ENCODE measurements around the gene LCLAT1.
"Not testable (repeated sequence)": the region's sequence is repeated elsewhere in the genome, so short reads cannot be mapped to it uniquely, and the experiment has no call there.

Gene LCLAT1

GRCh38 chr2:30590407-30590806 is 143.4 kb downstream of the LCLAT1 start:
- H3K27me3 ChIP-seq (ENCODE audit: insufficient read depth, low read length) = no peaks in the 10 kb centered on the region
- H3K36me3 ChIP-seq (ENCODE audit: insufficient read depth, low read length) = no peaks in the 10 kb centered on the region
- no peaks in the 10 kb centered on the region for H3K4me1 ChIP-seq (ENCODE audit: insufficient read depth, low read length)
- no peak overlapping the region for H2AFZ ChIP-seq (ENCODE audit: low read depth, low read length)
- H3K4me3 ChIP-seq (ENCODE audit: low read length) = no peak overlapping the region
- H3K9me3 ChIP-seq (ENCODE audit: low read length) = no peaks in the 10 kb centered on the region

- Histone ChIP-seq H3K36me3 (ENCODE audit: insufficient read depth, low read length) (no peaks in the 10 kb centered on the region), H3K4me3 (ENCODE audit: low read length) (no peak overlapping the region), H2AFZ (ENCODE audit: low read depth, low read length) (no peak overlapping the region), H3K27me3 (ENCODE audit: insufficient read depth, low read length) (no peaks in the 10 kb centered on the region), H3K9me3 (ENCODE audit: low read length) (peaks cover 5% of the 10 kb centered on the region), H3K4me1 (ENCODE audit: insufficient read depth, low read length) (no peaks in the 10 kb centered on the region)
These were observed 144.1 kb downstream of the LCLAT1 start for GRCh38 chr2:30591186-30591585.

DNA sequence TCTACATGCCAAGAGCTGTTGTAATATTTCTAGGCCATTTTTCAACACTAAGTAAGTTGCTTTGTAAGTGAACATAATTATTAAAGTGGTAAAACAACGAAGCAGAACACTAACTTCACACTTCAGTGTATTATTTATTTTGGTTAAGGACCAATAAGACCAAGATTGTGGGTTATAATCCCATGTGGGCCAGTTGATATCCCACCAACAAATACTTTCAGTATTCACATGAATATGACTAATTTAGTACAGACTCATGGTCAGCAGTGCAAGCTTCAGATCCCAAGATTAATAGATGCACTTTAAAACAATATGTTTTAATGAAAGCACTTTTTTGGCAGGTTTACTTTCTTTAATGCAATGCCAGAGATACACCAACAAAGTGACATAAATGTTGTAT is 154.3 kb downstream of the LCLAT1 start:
- H3K4me1 ChIP-seq (ENCODE audit: insufficient read depth, low read length) = no peaks in the 10 kb centered on the region
- peaks cover 6% of the 10 kb centered on the region for H3K9me3 ChIP-seq (ENCODE audit: low read length)
- no peaks in the 10 kb centered on the region for H3K36me3 ChIP-seq (ENCODE audit: insufficient read depth, low read length)

GRCh38 chr2:30605197-30605596 is 158.2 kb downstream of the LCLAT1 start:
- Histone ChIP-seq H3K9me3 (ENCODE audit: low read length) (peaks cover 2% of the 10 kb centered on the region), H3K4me1 (ENCODE audit: insufficient read depth, low read length) (no peaks in the 10 kb centered on the region), H2AFZ (ENCODE audit: low read depth, low read length) (no peak overlapping the region), H3K27me3 (ENCODE audit: insufficient read depth, low read length) (no peaks in the 10 kb centered on the region), H3K4me3 (ENCODE audit: low read length) (no peak overlapping the region), H3K36me3 (ENCODE audit: insufficient read depth, low read length) (no peaks in the 10 kb centered on the region)

More for the DNA sequence above, 154.3 kb downstream of the LCLAT1 start:
- no peaks in the 10 kb centered on the region for H3K27me3 ChIP-seq (ENCODE audit: insufficient read depth, low read length)
- H3K4me3 ChIP-seq (ENCODE audit: low read length) = no peak overlapping the region
- no peak overlapping the region for H2AFZ ChIP-seq (ENCODE audit: low read depth, low read length)

DNA sequence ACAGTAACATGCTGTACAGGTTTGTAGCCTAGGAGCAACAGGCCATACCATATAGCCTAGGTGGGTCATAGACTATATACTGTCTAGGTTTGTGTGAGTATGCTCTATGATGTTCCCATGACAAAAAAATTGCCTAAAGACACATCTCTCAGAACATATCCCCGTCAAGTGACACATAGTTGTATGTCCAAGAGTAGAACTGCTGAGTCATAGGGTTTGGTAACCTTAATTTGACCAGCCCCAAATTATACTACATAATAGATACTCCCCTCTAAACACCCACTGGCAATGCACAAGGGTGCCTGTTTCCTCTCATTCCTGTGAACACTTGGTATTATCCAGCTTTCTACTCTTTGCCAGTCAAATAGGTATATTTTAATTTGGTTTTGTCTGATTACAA is 161.6 kb downstream of the LCLAT1 start:
- Histone ChIP-seq H3K4me3 (ENCODE audit: low read length) (no peak overlapping the region), H2AFZ (ENCODE audit: low read depth, low read length) (no peak overlapping the region), H3K36me3 (ENCODE audit: insufficient read depth, low read length) (no peaks in the 10 kb centered on the region), H3K27me3 (ENCODE audit: insufficient read depth, low read length) (no peaks in the 10 kb centered on the region), H3K9me3 (ENCODE audit: low read length) (peaks cover 2% of the 10 kb centered on the region), H3K4me1 (ENCODE audit: insufficient read depth, low read length) (no peaks in the 10 kb centered on the region)

DNA sequence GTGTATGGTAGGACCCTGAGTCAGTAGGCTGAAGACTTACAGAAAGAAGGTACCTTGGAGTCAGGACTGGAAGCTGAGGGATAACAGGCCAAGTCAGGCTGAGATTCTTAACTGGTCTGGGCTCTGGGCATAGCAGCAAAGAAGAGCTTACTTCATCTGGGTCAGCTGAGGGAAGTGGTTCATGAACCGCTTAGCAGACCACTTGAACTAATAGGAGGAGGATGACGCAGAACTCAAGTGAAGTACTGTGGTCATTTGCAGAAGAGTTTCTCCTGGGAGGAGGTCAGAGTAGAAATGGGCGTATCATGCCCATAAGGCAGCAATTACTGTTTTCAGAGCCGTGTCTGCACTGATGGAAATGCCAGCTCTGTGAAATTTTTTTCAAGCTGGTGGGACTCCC is 164.5 kb downstream of the LCLAT1 start:
- H3K36me3 ChIP-seq (ENCODE audit: insufficient read depth, low read length) = no peaks in the 10 kb centered on the region
- H3K9me3 ChIP-seq (ENCODE audit: low read length) = no peaks in the 10 kb centered on the region
- H3K4me1 ChIP-seq (ENCODE audit: insufficient read depth, low read length) = no peaks in the 10 kb centered on the region
- H3K4me3 ChIP-seq (ENCODE audit: low read length) = no peak overlapping the region
- H3K27me3 ChIP-seq (ENCODE audit: insufficient read depth, low read length) = no peaks in the 10 kb centered on the region
- no peak overlapping the region for H2AFZ ChIP-seq (ENCODE audit: low read depth, low read length)

GRCh38 chr2:30612371-30612770 is 165.3 kb downstream of the LCLAT1 start:
- Histone ChIP-seq H3K27me3 (ENCODE audit: insufficient read depth, low read length) (no peaks in the 10 kb centered on the region), H3K4me3 (ENCODE audit: low read length) (no peak overlapping the region), H2AFZ (ENCODE audit: low read depth, low read length) (no peak overlapping the region), H3K4me1 (ENCODE audit: insufficient read depth, low read length) (no peaks in the 10 kb centered on the region), H3K36me3 (ENCODE audit: insufficient read depth, low read length) (no peaks in the 10 kb centered on the region), H3K9me3 (ENCODE audit: low read length) (no peaks in the 10 kb centered on the region)

DNA sequence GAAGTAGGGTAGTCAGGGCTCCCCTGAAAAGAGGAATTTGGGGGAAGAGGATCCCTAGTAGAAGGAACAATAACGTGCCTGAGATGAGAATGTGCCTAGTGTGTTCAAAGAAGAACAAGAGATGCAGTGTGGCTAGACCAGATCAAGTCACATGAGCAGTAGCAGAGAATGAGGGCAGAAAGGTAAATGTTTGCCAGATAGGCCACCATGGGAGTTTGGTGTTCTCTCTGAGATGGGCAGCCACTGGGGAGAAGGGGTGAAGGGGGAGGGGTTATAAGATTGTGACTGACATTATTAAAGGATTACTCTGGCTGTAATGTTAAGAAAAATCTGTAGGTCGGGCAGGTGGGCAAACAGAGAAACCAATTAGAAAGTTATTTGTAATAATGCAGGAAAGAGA is 166.0 kb downstream of the LCLAT1 start:
- Histone ChIP-seq H3K27me3 (ENCODE audit: insufficient read depth, low read length) (no peaks in the 10 kb centered on the region), H3K4me1 (ENCODE audit: insufficient read depth, low read length) (no peaks in the 10 kb centered on the region), H3K36me3 (ENCODE audit: insufficient read depth, low read length) (no peaks in the 10 kb centered on the region), H3K9me3 (ENCODE audit: low read length) (no peaks in the 10 kb centered on the region), H3K4me3 (ENCODE audit: low read length) (no peak overlapping the region), H2AFZ (ENCODE audit: low read depth, low read length) (no peak overlapping the region)

- not testable (repeated sequence) for H3K4me3 ChIP-seq (ENCODE audit: low read length); H3K27me3 ChIP-seq (ENCODE audit: insufficient read depth, low read length); H3K9me3 ChIP-seq (ENCODE audit: low read length); H3K36me3 ChIP-seq (ENCODE audit: insufficient read depth, low read length); H3K4me1 ChIP-seq (ENCODE audit: insufficient read depth, low read length); H2AFZ ChIP-seq (ENCODE audit: low read depth, low read length)
These were observed 167.2 kb downstream of the LCLAT1 start for GRCh38 chr2:30614227-30614626.

DNA sequence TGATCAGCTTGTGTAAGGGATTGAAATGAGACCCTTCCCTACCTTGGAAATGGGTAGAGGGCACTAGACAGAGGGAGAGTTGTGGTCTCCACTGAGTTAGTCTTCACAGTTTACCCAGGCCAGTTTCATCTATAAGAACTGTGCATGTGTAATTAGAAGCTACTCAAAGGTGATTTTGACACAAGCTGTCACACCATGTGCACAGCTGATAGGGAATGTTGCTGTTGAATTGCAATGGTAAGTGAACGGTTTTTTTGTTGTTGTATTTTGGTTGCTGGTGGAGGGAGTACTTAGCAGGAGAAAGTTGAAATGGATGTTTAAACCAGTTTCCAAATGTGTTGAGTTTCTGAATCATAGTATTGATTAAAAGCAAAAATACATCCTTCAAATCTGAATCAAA is 168.9 kb downstream of the LCLAT1 start:
- no peaks in the 10 kb centered on the region for H3K4me1 ChIP-seq (ENCODE audit: insufficient read depth, low read length)
- H3K27me3 ChIP-seq (ENCODE audit: insufficient read depth, low read length) = no peaks in the 10 kb centered on the region
- H3K4me3 ChIP-seq (ENCODE audit: low read length) = no peak overlapping the region
- no peaks in the 10 kb centered on the region for H3K9me3 ChIP-seq (ENCODE audit: low read length)
- H3K36me3 ChIP-seq (ENCODE audit: insufficient read depth, low read length) = no peaks in the 10 kb centered on the region
- no peak overlapping the region for H2AFZ ChIP-seq (ENCODE audit: low read depth, low read length)

DNA sequence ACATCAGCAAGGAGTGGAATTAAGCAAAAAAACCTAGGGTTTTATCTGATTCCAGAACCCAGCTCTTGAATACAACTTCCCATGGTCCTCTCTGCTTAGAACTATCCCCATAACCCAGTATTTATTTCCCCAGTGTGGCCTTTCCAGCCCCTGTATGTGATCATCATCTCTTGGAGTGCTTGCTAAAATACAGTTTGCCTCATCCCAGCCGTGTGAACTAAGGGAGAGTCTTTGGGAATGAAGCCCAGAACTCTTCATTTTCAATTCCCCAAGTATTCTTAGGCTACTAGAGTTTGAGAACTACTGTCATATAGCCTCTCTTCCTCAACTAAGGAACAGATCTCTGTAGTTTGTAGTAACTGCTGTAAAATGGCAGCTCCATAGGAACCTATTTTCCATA is 173.1 kb downstream of the LCLAT1 start:
- no peaks in the 10 kb centered on the region for H3K36me3 ChIP-seq (ENCODE audit: insufficient read depth, low read length)
- H3K27me3 ChIP-seq (ENCODE audit: insufficient read depth, low read length) = no peaks in the 10 kb centered on the region
- H3K9me3 ChIP-seq (ENCODE audit: low read length) = no peaks in the 10 kb centered on the region
- no peak overlapping the region for H2AFZ ChIP-seq (ENCODE audit: low read depth, low read length)
- H3K4me1 ChIP-seq (ENCODE audit: insufficient read depth, low read length) = no peaks in the 10 kb centered on the region
- H3K4me3 ChIP-seq (ENCODE audit: low read length) = no peak overlapping the region

GRCh38 chr2:30621836-30622235 is 174.8 kb downstream of the LCLAT1 start:
- Histone ChIP-seq H2AFZ (ENCODE audit: low read depth, low read length) (no peak overlapping the region), H3K36me3 (ENCODE audit: insufficient read depth, low read length) (no peaks in the 10 kb centered on the region), H3K4me3 (ENCODE audit: low read length) (no peak overlapping the region), H3K27me3 (ENCODE audit: insufficient read depth, low read length) (no peaks in the 10 kb centered on the region), H3K9me3 (ENCODE audit: low read length) (no peaks in the 10 kb centered on the region), H3K4me1 (ENCODE audit: insufficient read depth, low read length) (no peaks in the 10 kb centered on the region)

GRCh38 chr2:30622452-30622851 is 175.4 kb downstream of the LCLAT1 start:
- Histone ChIP-seq H3K4me3 (ENCODE audit: low read length) (no peak overlapping the region), H3K27me3 (ENCODE audit: insufficient read depth, low read length) (no peaks in the 10 kb centered on the region), H3K9me3 (ENCODE audit: low read length) (no peaks in the 10 kb centered on the region), H3K4me1 (ENCODE audit: insufficient read depth, low read length) (no peaks in the 10 kb centered on the region), H3K36me3 (ENCODE audit: insufficient read depth, low read length) (no peaks in the 10 kb centered on the region), H2AFZ (ENCODE audit: low read depth, low read length) (no peak overlapping the region)

GRCh38 chr2:30625276-30625675 is 178.2 kb downstream of the LCLAT1 start:
- H3K4me1 ChIP-seq (ENCODE audit: insufficient read depth, low read length) = no peaks in the 10 kb centered on the region
- no peaks in the 10 kb centered on the region for H3K27me3 ChIP-seq (ENCODE audit: insufficient read depth, low read length)
- no peak overlapping the region for H3K4me3 ChIP-seq (ENCODE audit: low read length)
- H3K9me3 ChIP-seq (ENCODE audit: low read length) = no peaks in the 10 kb centered on the region
- H3K36me3 ChIP-seq (ENCODE audit: insufficient read depth, low read length) = no peaks in the 10 kb centered on the region
- H2AFZ ChIP-seq (ENCODE audit: low read depth, low read length) = no peak overlapping the region
